ENCODE data around the gene PAM.
"Not testable (repeated sequence)": the region's sequence is repeated elsewhere in the genome, so short reads cannot be mapped to it uniquely, and the experiment has no call there.

Gene PAM

DNA sequence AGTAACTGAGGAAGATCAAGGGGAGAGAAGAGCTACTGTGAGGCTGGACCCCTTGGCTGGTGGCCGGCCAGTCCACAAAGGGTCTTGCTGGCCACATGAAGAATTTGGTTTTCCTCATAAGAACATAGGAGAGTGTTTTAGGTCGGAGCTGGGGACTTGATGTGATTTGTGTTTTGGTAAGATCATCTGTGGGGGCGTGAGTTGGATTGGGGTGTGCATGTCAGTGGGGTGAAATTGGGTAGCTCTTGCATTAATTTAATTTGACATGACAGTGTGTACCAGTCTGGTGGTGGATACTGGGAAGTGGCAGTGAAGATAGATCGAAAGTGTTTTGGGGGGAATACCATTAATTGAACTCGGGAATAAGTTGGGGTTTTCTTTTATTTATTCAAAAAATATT lies 8.6 kb downstream of the PAM start:
- Mint-ChIP-seq H3K4me1 (peaks cover 83% of the 10 kb centered on the region), H3K27ac (peak overlapping the region; percentile 97), H3K36me3 (peaks cover 12% of the 10 kb centered on the region), H3K27me3 (no peaks in the 10 kb centered on the region), H3K4me3 (peak overlapping the region; percentile 88), H3K9me3 (peaks cover 7% of the 10 kb centered on the region)

DNA sequence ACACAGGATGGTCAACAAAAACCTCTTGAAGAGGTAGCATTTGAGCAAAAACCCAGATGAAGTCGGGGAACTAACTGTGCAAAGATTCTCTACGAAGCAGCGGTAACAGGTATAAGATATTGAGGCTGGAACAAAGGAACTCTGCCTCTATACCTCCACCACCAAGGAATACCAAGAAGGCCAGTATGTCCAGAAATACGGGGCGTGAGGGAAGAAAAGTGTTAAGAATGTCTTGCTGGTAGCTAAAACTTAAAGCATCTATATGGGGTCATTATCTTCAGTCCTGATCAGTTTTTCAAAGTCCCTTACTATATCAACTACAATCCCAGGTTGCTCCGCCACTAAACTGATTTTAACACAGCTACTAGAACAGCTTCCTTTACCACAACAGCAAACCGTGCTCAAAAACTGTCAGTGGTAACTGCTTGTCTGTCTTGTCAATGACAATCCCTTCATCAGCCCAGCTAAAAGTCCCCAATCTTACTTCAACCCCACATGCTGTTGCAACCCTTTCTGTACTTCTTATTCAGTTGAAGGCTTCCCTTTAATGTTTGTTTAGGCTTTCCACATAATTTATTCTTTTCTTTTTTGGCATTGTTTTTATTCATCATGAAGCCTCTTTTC lies 9.4 kb downstream of the PAM start:
- peak overlapping the region; percentile 92 for H3K27ac Mint-ChIP-seq
- H3K4me3 Mint-ChIP-seq = peak overlapping the region; percentile 57
- H3K9me3 Mint-ChIP-seq = peaks cover 7% of the 10 kb centered on the region
- peaks cover 76% of the 10 kb centered on the region for H3K4me1 Mint-ChIP-seq
- peaks cover 12% of the 10 kb centered on the region for H3K36me3 Mint-ChIP-seq
- no peaks in the 10 kb centered on the region for H3K27me3 Mint-ChIP-seq

DNA sequence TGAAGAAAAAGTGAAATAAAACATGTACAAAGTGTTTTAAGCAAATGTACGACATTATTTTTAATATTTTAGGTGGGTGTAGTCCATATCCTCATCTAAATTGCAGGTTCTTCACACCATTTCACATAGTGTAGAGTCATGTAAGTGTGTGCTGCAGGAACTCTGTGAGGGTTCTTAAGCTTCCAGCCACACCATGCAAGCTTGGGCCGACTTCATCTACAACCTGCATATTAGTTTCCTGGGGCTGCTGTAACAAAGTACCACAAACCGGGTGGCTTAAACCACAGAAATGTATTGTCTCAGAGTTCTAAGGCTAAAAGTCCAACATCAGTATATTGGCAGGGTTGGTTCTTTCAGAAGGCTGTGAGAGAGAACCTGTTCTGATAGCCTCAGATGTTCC lies 10.2 kb downstream of the PAM start:
- Mint-ChIP-seq H3K4me3 (peak overlapping the region; percentile 57), H3K27me3 (no peaks in the 10 kb centered on the region), H3K9me3 (peaks cover 7% of the 10 kb centered on the region), H3K4me1 (peaks cover 67% of the 10 kb centered on the region), H3K27ac (peak overlapping the region; percentile 92), H3K36me3 (peaks cover 12% of the 10 kb centered on the region)

DNA sequence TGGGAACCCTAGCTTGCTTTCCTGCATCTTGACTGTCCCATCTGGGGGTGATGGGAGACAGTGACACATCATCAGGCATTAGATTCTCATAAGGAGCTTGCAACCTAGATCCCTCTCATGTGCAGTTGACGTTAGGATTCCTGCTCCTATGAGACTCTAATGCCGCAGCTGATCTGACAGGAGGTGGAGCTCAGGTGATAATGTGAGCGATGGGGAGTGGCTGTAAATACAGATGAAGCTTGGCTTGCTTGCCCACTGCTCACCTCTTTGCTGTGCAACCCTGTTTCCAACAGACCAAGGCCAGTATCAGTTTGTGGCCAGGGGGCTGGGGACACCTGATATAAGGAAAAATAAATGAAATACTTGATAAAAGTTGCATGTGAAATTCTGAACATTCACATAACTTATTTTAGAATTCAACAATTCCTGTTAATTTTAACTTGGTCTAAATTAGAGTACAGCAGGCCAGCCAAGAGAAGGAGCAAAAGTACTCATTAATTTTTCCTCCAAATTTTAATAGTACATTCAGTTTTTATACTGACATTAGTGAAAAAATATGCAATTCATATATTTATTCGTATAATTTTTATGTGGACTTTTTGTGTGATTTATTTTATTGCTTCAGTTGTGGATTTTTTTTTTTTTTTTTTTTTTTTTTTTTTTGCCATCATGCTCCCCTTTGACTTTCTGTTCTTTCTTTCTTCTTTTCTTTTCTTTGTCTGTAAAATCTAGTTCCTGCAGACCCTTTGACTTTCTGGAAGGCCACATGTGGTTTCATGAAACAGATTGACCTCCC lies 11.4 kb downstream of the PAM start:
- Mint-ChIP-seq H3K27ac (peak overlapping the region; percentile 14), H3K9me3 (peaks cover 7% of the 10 kb centered on the region), H3K27me3 (no peaks in the 10 kb centered on the region), H3K36me3 (peaks cover 12% of the 10 kb centered on the region), H3K4me1 (peaks cover 57% of the 10 kb centered on the region), H3K4me3 (no peak overlapping the region)

DNA sequence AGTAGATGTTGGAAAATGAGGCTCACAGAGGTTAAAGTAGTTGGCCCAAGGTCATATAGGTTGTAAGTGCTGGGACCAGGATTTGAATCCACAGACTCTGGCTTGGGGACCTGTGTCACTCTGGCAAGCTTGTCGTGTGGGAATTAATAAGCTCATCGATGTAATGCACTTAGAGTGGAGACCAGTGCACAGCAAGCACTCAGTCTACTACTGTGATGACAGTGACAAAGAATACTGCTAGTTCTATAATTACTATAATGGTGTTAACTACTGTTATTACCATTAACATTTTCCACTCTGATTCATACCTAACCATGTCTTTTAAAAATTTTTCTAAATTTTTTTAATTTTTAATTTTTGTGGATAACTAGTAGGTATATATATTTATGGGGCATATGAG lies 12.8 kb downstream of the PAM start:
- Mint-ChIP-seq H3K27me3 (no peaks in the 10 kb centered on the region), H3K4me1 (peaks cover 44% of the 10 kb centered on the region), H3K4me3 (peak overlapping the region; percentile 42), H3K9me3 (peaks cover 7% of the 10 kb centered on the region), H3K36me3 (peaks cover 12% of the 10 kb centered on the region), H3K27ac (peak overlapping the region; percentile 96)

DNA sequence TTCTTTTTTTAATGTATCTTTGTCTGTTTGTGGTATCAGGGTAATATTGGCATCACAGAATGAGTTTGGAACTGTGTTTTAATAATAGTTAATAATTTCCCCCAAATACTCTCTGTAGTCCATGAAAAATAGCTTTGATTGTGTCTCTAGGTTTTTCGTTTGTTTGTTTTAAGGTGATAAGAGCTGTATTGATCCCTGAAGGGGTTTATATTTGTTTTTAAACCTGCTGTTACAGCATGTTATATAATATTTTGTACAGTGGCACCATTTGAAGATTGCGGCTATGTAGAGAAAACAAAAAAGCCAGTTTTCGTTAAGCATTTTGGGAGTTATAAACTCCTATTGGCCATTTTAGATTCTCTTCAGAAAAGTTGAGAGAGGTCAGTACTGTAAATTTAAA lies 15.7 kb downstream of the PAM start:
- Mint-ChIP-seq H3K27me3 (no peaks in the 10 kb centered on the region), H3K27ac (no peak overlapping the region), H3K36me3 (peaks cover 9% of the 10 kb centered on the region), H3K4me3 (no peak overlapping the region), H3K9me3 (no peaks in the 10 kb centered on the region), H3K4me1 (peaks cover 31% of the 10 kb centered on the region)

DNA sequence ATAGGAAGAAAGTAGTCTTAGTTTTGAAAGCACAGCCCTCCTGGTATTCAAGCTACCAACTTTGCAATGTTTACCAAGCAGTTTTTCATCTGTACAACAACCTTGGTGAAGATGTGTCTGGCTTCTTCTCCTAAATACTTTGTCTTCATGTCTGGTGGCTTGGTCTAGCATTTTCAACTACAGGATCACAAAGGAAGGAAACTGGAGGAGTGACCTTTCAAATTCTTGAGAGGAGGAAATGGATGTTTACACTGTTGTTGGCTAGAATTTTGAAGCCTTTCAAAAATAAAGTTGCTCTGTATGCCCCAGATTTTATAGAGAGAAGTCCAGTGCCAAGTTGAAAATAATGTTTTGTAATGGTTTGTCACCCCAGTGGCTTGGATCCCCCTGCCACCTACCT lies 16.3 kb downstream of the PAM start:
- Mint-ChIP-seq H3K27me3 (no peaks in the 10 kb centered on the region), H3K4me1 (peaks cover 34% of the 10 kb centered on the region), H3K9me3 (no peaks in the 10 kb centered on the region), H3K4me3 (peak overlapping the region; percentile 37), H3K27ac (peak overlapping the region; percentile 80), H3K36me3 (peaks cover 13% of the 10 kb centered on the region)

DNA sequence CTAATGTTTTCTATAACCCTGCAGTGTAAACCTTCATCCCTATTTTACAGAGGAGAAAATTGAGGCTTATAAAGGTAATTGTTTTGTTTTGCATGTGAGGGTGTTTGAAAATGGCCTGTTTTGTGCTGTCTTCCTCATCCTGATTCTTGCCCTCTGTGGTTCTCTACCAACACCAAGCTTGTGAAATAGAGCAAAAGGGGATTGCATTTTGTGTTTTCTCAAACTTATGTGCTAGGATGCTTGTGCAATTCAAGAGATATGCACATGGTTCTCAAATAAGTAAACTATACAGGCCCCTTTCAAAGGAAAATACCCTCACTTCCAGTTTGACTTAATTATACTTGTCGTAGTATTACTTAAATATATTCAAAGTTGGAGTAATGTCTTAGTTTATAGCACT lies 17.2 kb downstream of the PAM start:
- Mint-ChIP-seq H3K4me3 (no peak overlapping the region), H3K27me3 (no peaks in the 10 kb centered on the region), H3K27ac (no peak overlapping the region), H3K9me3 (no peaks in the 10 kb centered on the region), H3K4me1 (peaks cover 36% of the 10 kb centered on the region), H3K36me3 (peaks cover 15% of the 10 kb centered on the region)

DNA sequence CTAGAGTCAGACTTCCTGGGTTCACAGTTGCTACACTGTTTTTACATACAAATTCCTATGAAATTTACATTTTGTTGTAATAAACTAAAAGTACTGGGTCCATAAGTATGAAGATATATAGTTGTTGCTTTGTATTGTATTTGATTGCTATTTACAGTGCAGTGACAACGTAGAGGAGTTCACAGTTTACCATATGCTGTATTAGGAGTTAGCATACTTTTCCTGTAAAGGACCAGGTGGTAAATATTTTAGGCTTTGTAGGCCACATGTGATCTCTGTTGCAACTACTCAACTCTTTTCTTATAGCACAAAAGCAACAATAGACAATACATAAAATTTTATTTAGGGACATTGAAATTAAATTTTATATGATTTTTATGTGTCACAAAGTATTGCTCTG lies 18.0 kb downstream of the PAM start:
- H3K9me3 Mint-ChIP-seq = no peaks in the 10 kb centered on the region
- H3K27ac Mint-ChIP-seq = no peak overlapping the region
- peaks cover 37% of the 10 kb centered on the region for H3K4me1 Mint-ChIP-seq
- no peak overlapping the region for H3K4me3 Mint-ChIP-seq
- H3K36me3 Mint-ChIP-seq = peaks cover 14% of the 10 kb centered on the region
- no peaks in the 10 kb centered on the region for H3K27me3 Mint-ChIP-seq

DNA sequence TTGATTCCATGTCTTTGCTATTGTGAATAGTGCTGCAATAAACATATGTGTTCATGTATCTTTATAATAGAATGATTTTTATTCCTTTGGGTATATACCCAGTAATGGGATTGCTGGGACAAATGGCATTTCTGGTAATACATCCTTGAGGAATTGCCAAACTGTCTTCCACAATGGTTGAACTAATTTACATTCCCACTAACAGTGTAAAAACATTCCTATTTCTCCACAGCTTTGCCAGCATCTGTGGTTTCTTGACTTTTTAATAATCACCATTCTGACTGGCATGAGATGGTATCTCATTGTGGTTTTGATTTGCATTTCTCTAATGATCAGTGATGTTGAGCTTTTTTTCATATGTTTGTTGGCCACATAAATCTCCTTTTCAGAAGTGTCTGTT lies 20.7 kb downstream of the PAM start:
- Mint-ChIP-seq H3K4me1 (peaks cover 59% of the 10 kb centered on the region), H3K36me3 (peaks cover 15% of the 10 kb centered on the region), H3K27ac (peak overlapping the region; percentile 88)
- not testable (repeated sequence) for H3K27me3 Mint-ChIP-seq, H3K9me3 Mint-ChIP-seq, H3K4me3 Mint-ChIP-seq

DNA sequence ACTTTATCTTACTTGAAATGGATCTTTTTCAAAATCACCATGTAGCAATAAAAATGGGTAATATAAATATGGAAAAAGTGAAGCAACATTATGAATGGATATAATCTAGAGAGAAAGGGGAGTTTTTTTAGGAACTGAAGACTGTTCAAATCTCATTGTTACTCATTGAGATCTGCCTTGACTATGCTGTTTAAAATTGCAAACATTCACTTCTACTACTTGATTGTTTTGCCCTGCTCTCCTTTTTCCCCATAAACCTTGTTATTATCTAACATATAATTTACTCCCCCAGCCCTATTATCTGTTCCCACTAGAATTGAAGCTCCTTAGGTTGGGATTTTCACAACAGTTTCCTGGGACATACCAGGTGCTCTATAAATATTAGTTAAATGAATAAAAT lies 22.0 kb downstream of the PAM start:
- Mint-ChIP-seq H3K36me3 (peaks cover 15% of the 10 kb centered on the region), H3K4me3 (no peak overlapping the region), H3K27ac (peak overlapping the region; percentile 74), H3K9me3 (no peaks in the 10 kb centered on the region), H3K27me3 (no peaks in the 10 kb centered on the region), H3K4me1 (peaks cover 64% of the 10 kb centered on the region)

DNA sequence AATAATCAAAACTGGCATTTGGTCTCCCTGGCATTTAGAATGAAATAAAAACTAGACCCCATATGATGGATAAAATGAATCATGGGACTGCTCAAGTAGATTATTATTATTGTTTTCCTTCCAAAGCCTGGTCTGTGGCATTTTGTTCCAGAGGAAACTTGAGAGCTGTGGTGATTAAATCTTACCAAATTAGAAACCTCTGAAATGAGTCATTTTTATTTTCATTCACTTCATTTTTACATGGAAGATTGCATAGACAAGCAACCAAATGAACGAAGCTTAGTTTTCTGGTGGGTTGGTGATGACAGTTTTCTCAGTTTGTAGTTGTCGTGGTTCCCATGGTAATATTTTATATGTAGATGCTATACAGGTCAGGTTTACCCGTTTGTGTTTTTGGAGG lies 23.4 kb downstream of the PAM start:
- Mint-ChIP-seq H3K4me1 (peaks cover 73% of the 10 kb centered on the region), H3K4me3 (peak overlapping the region; percentile 78), H3K27ac (peak overlapping the region; percentile 98), H3K9me3 (no peaks in the 10 kb centered on the region), H3K27me3 (no peaks in the 10 kb centered on the region), H3K36me3 (peaks cover 17% of the 10 kb centered on the region)

DNA sequence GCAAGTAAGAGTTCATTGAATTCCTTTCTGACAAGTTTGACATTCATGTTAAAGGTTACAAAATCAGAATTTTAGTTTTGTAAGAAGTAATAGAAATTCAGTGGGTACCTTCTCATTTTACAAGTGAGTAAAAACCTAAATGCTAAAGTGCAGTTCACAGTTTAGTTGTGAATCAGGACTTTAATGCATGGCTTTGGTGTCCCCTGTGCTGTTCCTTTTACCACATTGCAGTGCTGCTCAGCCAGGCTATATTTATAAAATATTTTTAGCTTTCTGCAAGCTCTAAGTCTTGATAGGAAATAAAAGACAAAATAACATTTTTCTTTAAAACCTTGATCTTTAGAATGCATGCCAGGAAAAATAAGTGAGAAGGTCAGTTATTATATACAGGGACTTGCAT lies 26.3 kb downstream of the PAM start:
- H3K4me3 Mint-ChIP-seq = no peak overlapping the region
- peaks cover 62% of the 10 kb centered on the region for H3K4me1 Mint-ChIP-seq
- no peaks in the 10 kb centered on the region for H3K27me3 Mint-ChIP-seq
- no peak overlapping the region for H3K27ac Mint-ChIP-seq
- peaks cover 12% of the 10 kb centered on the region for H3K36me3 Mint-ChIP-seq
- H3K9me3 Mint-ChIP-seq = peaks cover 4% of the 10 kb centered on the region

DNA sequence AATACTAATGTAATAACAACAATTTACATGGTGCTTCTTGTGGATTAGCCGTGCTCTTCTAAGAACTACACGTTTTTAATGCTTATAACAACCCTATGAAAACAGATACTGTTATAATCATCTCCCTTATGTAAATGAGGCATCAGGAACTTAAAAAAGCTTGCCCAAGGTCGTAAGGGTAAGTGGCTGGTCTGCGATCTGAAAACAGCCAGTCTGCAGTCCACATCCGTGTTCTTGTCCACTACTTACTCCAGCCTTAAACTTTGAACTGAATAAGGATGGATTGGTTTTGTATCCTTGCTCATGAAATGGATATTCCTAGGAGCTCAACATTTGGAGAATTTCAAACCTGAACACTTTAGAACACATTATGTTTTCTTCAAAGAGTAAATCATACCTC lies 26.7 kb downstream of the PAM start:
- no peaks in the 10 kb centered on the region for H3K27me3 Mint-ChIP-seq

DNA sequence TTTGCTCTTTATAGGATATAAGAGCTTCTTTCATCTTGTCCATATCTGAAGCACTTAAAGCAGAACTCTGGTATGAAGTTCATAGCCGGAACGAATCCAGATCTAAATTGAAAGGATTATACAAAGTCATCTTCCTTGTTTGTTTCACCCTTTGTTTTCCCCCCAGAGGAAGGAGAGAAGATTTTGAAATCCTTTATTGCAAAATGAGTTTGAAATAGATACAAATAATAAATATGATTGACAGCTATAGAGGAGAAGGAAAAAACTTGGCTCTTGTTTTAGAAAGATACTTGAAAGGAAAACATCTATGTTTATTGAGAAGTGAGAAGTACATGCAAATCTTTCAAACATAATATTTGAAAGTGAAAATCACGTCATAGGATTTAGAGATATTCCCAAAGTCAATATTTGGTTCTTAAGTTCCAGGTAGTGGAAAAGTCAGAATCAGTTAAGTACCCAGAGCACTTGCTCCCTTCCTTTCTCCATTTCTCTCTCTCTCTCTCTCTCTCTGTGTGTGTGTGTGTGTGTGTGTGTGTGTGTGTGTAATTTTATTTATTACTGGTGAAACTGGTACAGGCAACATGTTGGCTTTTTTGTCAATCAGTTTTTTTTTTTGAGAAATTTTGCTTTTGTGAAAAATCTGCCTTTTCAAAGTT lies 27.2 kb downstream of the PAM start:
- Mint-ChIP-seq H3K36me3 (peaks cover 10% of the 10 kb centered on the region), H3K9me3 (peaks cover 4% of the 10 kb centered on the region), H3K4me1 (peaks cover 52% of the 10 kb centered on the region), H3K4me3 (no peak overlapping the region), H3K27ac (peak overlapping the region; percentile 51), H3K27me3 (no peaks in the 10 kb centered on the region)

More for the DNA sequence above, 26.7 kb downstream of the PAM start:
- no peak overlapping the region for H3K27ac Mint-ChIP-seq
- H3K4me1 Mint-ChIP-seq = peaks cover 58% of the 10 kb centered on the region
- H3K4me3 Mint-ChIP-seq = no peak overlapping the region
- H3K9me3 Mint-ChIP-seq = peaks cover 4% of the 10 kb centered on the region
- peaks cover 11% of the 10 kb centered on the region for H3K36me3 Mint-ChIP-seq

DNA sequence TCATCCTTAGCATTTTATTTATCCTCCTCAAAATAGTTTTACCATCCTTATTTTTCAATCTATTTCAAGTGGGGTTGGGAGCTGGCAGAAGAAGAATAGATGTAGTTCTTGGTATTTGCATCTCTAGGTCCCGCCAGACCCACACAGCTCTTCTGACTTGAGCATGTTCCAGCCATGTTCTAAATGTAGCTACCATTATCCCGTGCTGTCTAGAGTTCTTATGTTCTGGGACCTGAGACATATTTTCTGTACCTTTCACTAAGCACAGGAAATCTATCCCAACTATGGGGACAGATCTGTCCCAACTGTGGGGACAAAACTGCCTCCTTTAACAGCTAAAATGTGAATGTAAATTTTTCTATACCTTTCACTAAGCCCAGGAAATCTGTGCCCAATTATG lies 32.0 kb downstream of the PAM start:
- H3K4me1 Mint-ChIP-seq = peaks cover 25% of the 10 kb centered on the region
- H3K4me3 Mint-ChIP-seq = no peak overlapping the region
- H3K36me3 Mint-ChIP-seq = peaks cover 8% of the 10 kb centered on the region
- H3K9me3 Mint-ChIP-seq = peaks cover 4% of the 10 kb centered on the region
- no peaks in the 10 kb centered on the region for H3K27me3 Mint-ChIP-seq
- H3K27ac Mint-ChIP-seq = no peak overlapping the region
